ENCODE data around the gene EFS.
"Not testable (repeated sequence)": the region's sequence is repeated elsewhere in the genome, so short reads cannot be mapped to it uniquely, and the experiment has no call there.

The EFS gene

GRCh38 chr14:23326491-23327332, 38.3 kb downstream of the EFS start:
- no peak for DNase-seq

DNA sequence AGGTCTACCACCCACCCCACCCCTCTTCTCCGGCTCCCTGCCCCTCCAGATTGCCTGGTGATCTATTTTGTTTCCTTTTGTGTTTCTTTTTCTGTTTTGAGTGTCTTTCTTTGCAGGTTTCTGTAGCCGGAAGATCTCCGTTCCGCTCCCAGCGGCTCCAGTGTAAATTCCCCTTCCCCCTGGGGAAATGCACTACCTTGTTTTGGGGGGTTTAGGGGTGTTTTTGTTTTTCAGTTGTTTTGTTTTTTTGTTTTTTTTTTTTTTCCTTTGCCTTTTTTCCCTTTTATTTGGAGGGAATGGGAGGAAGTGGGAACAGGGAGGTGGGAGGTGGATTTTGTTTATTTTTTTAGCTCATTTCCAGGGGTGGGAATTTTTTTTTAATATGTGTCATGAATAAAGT, 39.2 kb downstream of the EFS start:
- not testable (repeated sequence) for DNase-seq

- DNase-seq = no peak
These were observed 40.0 kb downstream of the EFS start for GRCh38 chr14:23324993-23325392.

- no peak for DNase-seq
These were observed 40.5 kb downstream of the EFS start for GRCh38 chr14:23324455-23324846.

DNA sequence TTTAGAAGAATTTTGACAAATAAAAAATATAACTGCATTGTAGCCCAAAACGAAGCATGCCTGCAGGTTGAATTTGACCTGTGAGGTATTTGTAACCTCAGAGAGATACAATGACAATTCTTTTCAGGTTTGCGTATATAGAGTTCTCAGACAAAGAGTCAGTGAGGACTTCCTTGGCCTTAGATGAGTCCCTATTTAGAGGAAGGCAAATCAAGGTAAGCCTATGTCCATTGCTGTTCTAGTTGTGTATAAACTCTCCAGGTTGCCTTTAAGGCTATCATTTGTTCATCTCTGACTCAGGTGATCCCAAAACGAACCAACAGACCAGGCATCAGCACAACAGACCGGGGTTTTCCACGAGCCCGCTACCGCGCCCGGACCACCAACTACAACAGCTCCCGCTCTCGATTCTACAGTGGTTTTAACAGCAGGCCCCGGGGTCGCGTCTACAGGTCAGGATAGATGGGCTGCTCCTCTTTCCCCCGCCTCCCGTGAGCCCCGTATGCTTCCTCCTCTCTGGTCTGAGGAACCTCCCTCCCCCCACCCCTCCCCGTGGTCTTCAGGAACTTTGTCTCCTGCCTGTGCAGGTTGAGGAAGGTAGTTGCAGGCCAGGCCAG, 41.0 kb downstream of the EFS start:
- DNase-seq = no peak

- DNase-seq = no peak
These were observed 42.1 kb downstream of the EFS start for GRCh38 chr14:23322568-23323517.

- peak; percentile 78 for DNase-seq
These were observed 43.1 kb downstream of the EFS start for GRCh38 chr14:23321572-23322547.

GRCh38 chr14:23320584-23321571, 44.1 kb downstream of the EFS start, which contains the start of gene PABPN1:
Gene PABPN1, plus strand, starts transcription at chr14:23321457. Its CDS starts 13 bp downstream, at chr14:23321470.
- peak; percentile 90 for DNase-seq

DNA sequence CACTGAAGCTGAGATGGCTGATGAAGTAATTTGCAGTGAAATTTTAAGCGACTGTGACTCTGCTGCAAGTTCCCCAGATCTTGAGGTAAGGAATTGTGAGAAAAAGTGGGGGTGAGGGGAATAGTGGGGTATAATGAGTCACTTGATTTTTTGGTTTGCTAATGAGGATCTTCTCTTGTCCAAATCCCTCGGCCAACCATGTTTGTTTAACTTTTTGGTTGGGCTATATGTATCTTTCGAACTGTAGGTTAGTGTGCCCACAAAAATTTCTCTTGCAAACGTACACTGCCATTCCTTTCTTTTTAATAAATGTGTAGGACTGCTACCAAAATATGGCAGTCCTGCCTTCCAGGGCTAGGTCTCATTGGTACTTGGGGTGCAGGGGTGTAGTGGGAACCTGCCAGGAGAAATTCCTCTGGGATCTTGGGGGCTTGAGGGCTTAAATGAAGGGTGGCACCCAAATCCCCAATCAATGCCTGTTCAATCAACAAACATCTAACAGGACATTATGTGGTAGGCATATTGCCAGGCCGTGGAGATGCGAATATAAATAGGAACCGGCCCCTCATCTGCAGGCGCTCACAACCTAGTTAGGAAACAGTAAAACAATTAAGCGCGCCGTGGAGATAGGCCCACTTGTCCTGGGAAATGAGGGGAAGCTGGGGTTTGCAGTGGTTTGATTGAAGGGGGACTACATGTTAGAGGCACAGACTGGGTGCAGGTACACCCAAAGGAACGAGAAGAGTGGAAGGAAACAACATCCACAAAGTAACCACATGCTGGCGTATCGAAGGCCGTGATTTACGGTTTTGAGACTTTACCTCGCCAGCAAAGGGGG, 45.0 kb downstream of the EFS start:
- DNase-seq = no peak

- no peak for DNase-seq
These were observed 48.7 kb downstream of the EFS start for GRCh38 chr14:23316300-23316699.

GRCh38 chr14:23310546-23310945, 54.4 kb downstream of the EFS start:
- no peak for DNase-seq

GRCh38 chr14:23308721-23309445, 56.1 kb downstream of the EFS start:
- DNase-seq = no peak

GRCh38 chr14:23307687-23308644, 57.0 kb downstream of the EFS start:
- no peak for DNase-seq

- no peak for DNase-seq
These were observed 57.8 kb downstream of the EFS start for GRCh38 chr14:23307146-23307530.

GRCh38 chr14:23306412-23307145, 58.4 kb downstream of the EFS start, which contains the start of gene BCL2L2:
Gene BCL2L2, plus strand, starts transcription at chr14:23306833. Its CDS starts 935 bp downstream, at chr14:23307768.
- DNase-seq = peak; percentile 87
